Measurements from ENCODE around the gene UBE2S.
A peak's percentile ranks its signal among the peaks of the same experiment; 100 is the strongest.

UBE2S gene

GRCh38 chr19:55354698-55355212, 52.8 kb downstream of the UBE2S start, which contains the start of gene COX6B2:
Gene COX6B2, minus strand, starts transcription at chr19:55354719. Its CDS starts 198 bp downstream, at chr19:55354521.
- Histone ChIP-seq H2BK12ac (ENCODE audit: low read length in 2 of 2) (peak within 1 kb of the TSS in 1 of 2 experiments; percentile 16), H2BK5ac (ENCODE audit: low read depth, low read length, poor library complexity, severe bottlenecking) (no peak within 1 kb of the TSS), H3K9me3 (ENCODE audit: control insufficient read depth, low read length) (no peaks in the 10 kb centered on the region), H3K27ac (ENCODE audit: low read length, poor library complexity, severe bottlenecking) (no peak within 1 kb of the TSS), H3K18ac (ENCODE audit: low read depth in 1 of 2, low read length in 2 of 2) (peak within 1 kb of the TSS; percentile 85 to 87), H2AFZ (ENCODE audit: low read depth, low read length) (peak within 1 kb of the TSS; percentile 49), H3K4me1 (ENCODE audit: control insufficient read depth, insufficient read depth, low read depth, low read length) (peaks cover 24% of the 10 kb centered on the region), H3K27me3 (ENCODE audit: control insufficient read depth in 1 of 2, insufficient read depth in 1 of 2, low read length in 2 of 2) (peaks cover 49 to 71% of the 10 kb centered on the region in 2 experiments), H3K4me3 (ENCODE audit: insufficient read depth in 1 of 2, low read depth in 1 of 2, low read length in 2 of 2) (peak within 1 kb of the TSS; percentile 55 to 66), H4K91ac (ENCODE audit: low read length) (no peak within 1 kb of the TSS), H3K36me3 (ENCODE audit: control insufficient read depth in 1 of 2, insufficient read depth in 2 of 2, low read depth in 1 of 2, low read length in 2 of 2) (peaks cover 0 to 3% of the 10 kb centered on the region in 2 experiments), H3K14ac (ENCODE audit: low read length in 2 of 2) (no peak within 1 kb of the TSS), H2AK5ac (ENCODE audit: low read length, severe bottlenecking) (no peak within 1 kb of the TSS), H3K4ac (ENCODE audit: low read depth in 1 of 2, low read length in 2 of 2) (peak within 1 kb of the TSS in 1 of 2 experiments; percentile 21), H2BK120ac (ENCODE audit: low read depth, low read length) (no peak within 1 kb of the TSS), H3K9ac (ENCODE audit: low read length) (no peak within 1 kb of the TSS), H3K4me2 (ENCODE audit: low read length, poor library complexity, severe bottlenecking) (peak within 1 kb of the TSS; percentile 92), H4K8ac (ENCODE audit: low read length) (peak within 1 kb of the TSS; percentile 71), H3K23ac (ENCODE audit: low read length in 2 of 2) (no peak within 1 kb of the TSS), H3K79me1 (replicated peaks; ENCODE audit: low read length, poor library complexity, severe bottlenecking) (no peaks in the 10 kb centered on the region), H2BK15ac (ENCODE audit: low read depth, poor library complexity, severe bottlenecking) (peak within 1 kb of the TSS; percentile 74)
- WGBS = 9% methylated on average over 18 of the region's 43 CpGs
- no peak for DNase-seq

GRCh38 chr19:55353803-55354697, 53.5 kb downstream of the UBE2S start:
- peaks cover 49 to 71% of the 10 kb centered on the region in 2 experiments for H3K27me3 ChIP-seq (ENCODE audit: control insufficient read depth in 1 of 2, insufficient read depth in 1 of 2, low read length in 2 of 2)
- H3K23ac ChIP-seq (ENCODE audit: low read length in 2 of 2) = no peak overlapping the region
- H3K4me2 ChIP-seq (ENCODE audit: low read length, poor library complexity, severe bottlenecking) = peak overlapping the region; percentile 92
- H3K4me1 ChIP-seq (ENCODE audit: control insufficient read depth, insufficient read depth, low read depth, low read length) = peaks cover 24% of the 10 kb centered on the region
- H3K79me1 ChIP-seq (replicated peaks; ENCODE audit: low read length, poor library complexity, severe bottlenecking) = no peaks in the 10 kb centered on the region
- H2BK12ac ChIP-seq (ENCODE audit: low read length in 2 of 2) = peak overlapping the region in 1 of 2 experiments; percentile 16
- peak overlapping the region; percentile 85 to 87 for H3K18ac ChIP-seq (ENCODE audit: low read depth in 1 of 2, low read length in 2 of 2)
- H3K4ac ChIP-seq (ENCODE audit: low read depth in 1 of 2, low read length in 2 of 2) = peak overlapping the region in 1 of 2 experiments; percentile 21
- peak overlapping the region; percentile 71 for H4K8ac ChIP-seq (ENCODE audit: low read length)
- peak overlapping the region; percentile 49 for H2AFZ ChIP-seq (ENCODE audit: low read depth, low read length)
- H3K9me3 ChIP-seq (ENCODE audit: control insufficient read depth, low read length) = no peaks in the 10 kb centered on the region
- no peak overlapping the region for H2AK5ac ChIP-seq (ENCODE audit: low read length, severe bottlenecking)
- no peak overlapping the region for H2BK5ac ChIP-seq (ENCODE audit: low read depth, low read length, poor library complexity, severe bottlenecking)
- no peak overlapping the region for H2BK120ac ChIP-seq (ENCODE audit: low read depth, low read length)
- H2BK15ac ChIP-seq (ENCODE audit: low read depth, poor library complexity, severe bottlenecking) = peak overlapping the region; percentile 74
- H3K27ac ChIP-seq (ENCODE audit: low read length, poor library complexity, severe bottlenecking) = no peak overlapping the region
- no peak overlapping the region for H3K9ac ChIP-seq (ENCODE audit: low read length)
- peak overlapping the region; percentile 55 to 66 for H3K4me3 ChIP-seq (ENCODE audit: insufficient read depth in 1 of 2, low read depth in 1 of 2, low read length in 2 of 2)
- peak; percentile 76 for DNase-seq
- H4K91ac ChIP-seq (ENCODE audit: low read length) = no peak overlapping the region
- H3K36me3 ChIP-seq (ENCODE audit: control insufficient read depth in 1 of 2, insufficient read depth in 2 of 2, low read depth in 1 of 2, low read length in 2 of 2) = peaks cover 0 to 3% of the 10 kb centered on the region in 2 experiments
- no peak overlapping the region for H3K14ac ChIP-seq (ENCODE audit: low read length in 2 of 2)
- WGBS = 5% methylated on average over 49 of the region's 72 CpGs

GRCh38 chr19:55353356-55353802, 54.2 kb downstream of the UBE2S start:
- H3K79me1 ChIP-seq (replicated peaks; ENCODE audit: low read length, poor library complexity, severe bottlenecking) = no peaks in the 10 kb centered on the region
- DNase-seq = no peak
- H3K9ac ChIP-seq (ENCODE audit: low read length) = no peak overlapping the region
- no peak overlapping the region for H3K27ac ChIP-seq (ENCODE audit: low read length, poor library complexity, severe bottlenecking)
- peak overlapping the region; percentile 71 for H4K8ac ChIP-seq (ENCODE audit: low read length)
- H3K27me3 ChIP-seq (ENCODE audit: control insufficient read depth in 1 of 2, insufficient read depth in 1 of 2, low read length in 2 of 2) = peaks cover 49 to 70% of the 10 kb centered on the region in 2 experiments
- H3K4me3 ChIP-seq (ENCODE audit: insufficient read depth in 1 of 2, low read depth in 1 of 2, low read length in 2 of 2) = peak overlapping the region; percentile 55 to 66
- H2BK12ac ChIP-seq (ENCODE audit: low read length in 2 of 2) = peak overlapping the region in 1 of 2 experiments; percentile 47
- H3K14ac ChIP-seq (ENCODE audit: low read length in 2 of 2) = peak overlapping the region in 1 of 2 experiments; percentile 69
- peak overlapping the region; percentile 49 for H2AFZ ChIP-seq (ENCODE audit: low read depth, low read length)
- no peak overlapping the region for H2BK5ac ChIP-seq (ENCODE audit: low read depth, low read length, poor library complexity, severe bottlenecking)
- no peaks in the 10 kb centered on the region for H3K9me3 ChIP-seq (ENCODE audit: control insufficient read depth, low read length)
- peak overlapping the region in 1 of 2 experiments; percentile 21 for H3K4ac ChIP-seq (ENCODE audit: low read depth in 1 of 2, low read length in 2 of 2)
- peak overlapping the region in 1 of 2 experiments; percentile 85 for H3K23ac ChIP-seq (ENCODE audit: low read length in 2 of 2)
- peak overlapping the region; percentile 21 for H2AK5ac ChIP-seq (ENCODE audit: low read length, severe bottlenecking)
- peaks cover 0 to 4% of the 10 kb centered on the region in 2 experiments for H3K36me3 ChIP-seq (ENCODE audit: control insufficient read depth in 1 of 2, insufficient read depth in 2 of 2, low read depth in 1 of 2, low read length in 2 of 2)
- H4K91ac ChIP-seq (ENCODE audit: low read length) = peak overlapping the region; percentile 35
- peak overlapping the region in 1 of 2 experiments; percentile 87 for H3K18ac ChIP-seq (ENCODE audit: low read depth in 1 of 2, low read length in 2 of 2)
- WGBS = 15% methylated on average over 24 of the region's 24 CpGs
- peak overlapping the region; percentile 92 for H3K4me2 ChIP-seq (ENCODE audit: low read length, poor library complexity, severe bottlenecking)
- no peak overlapping the region for H2BK15ac ChIP-seq (ENCODE audit: low read depth, poor library complexity, severe bottlenecking)
- H2BK120ac ChIP-seq (ENCODE audit: low read depth, low read length) = no peak overlapping the region
- H3K4me1 ChIP-seq (ENCODE audit: control insufficient read depth, insufficient read depth, low read depth, low read length) = peaks cover 26% of the 10 kb centered on the region

Measured in mesenchymal stem cell (in vitro differentiated cells and primary cell).